ENCODE measurements around the gene HEPACAM2.
A peak's percentile ranks its signal among the peaks of the same experiment; 100 is the strongest.

Gene HEPACAM2

GRCh38 chr7:93226310-93226709, at the start of gene HEPACAM2:
TSS of gene HEPACAM2 (minus strand) at chr7:93226469.
- no peak for DNase-seq (ENCODE audit: low read depth in 1 of 2, low spot score in 1 of 2)

- DNase-seq (ENCODE audit: low read depth in 1 of 2, low spot score in 1 of 2) = no peak
Measured at GRCh38 chr7:93265220-93265619, 39.0 kb upstream of the HEPACAM2 start.

- DNase-seq (ENCODE audit: low read depth in 1 of 2, low spot score in 1 of 2) = no peak
Measured at GRCh38 chr7:93262535-93262934, 36.3 kb upstream of the HEPACAM2 start.

GRCh38 chr7:93258661-93259060, 32.4 kb upstream of the HEPACAM2 start:
- DNase-seq (ENCODE audit: low read depth in 1 of 2, low spot score in 1 of 2) = no peak

- no peak for DNase-seq (ENCODE audit: low read depth in 1 of 2, low spot score in 1 of 2)
Measured at GRCh38 chr7:93249491-93250148, 23.4 kb upstream of the HEPACAM2 start.

- DNase-seq (ENCODE audit: low read depth in 1 of 2, low spot score in 1 of 2) = no peak
Measured at GRCh38 chr7:93245525-93246432, 19.5 kb upstream of the HEPACAM2 start.

GRCh38 chr7:93242106-93242505, 15.8 kb upstream of the HEPACAM2 start:
- no peak for DNase-seq (ENCODE audit: low read depth in 1 of 2, low spot score in 1 of 2)

- no peak for DNase-seq (ENCODE audit: low read depth in 1 of 2, low spot score in 1 of 2)
Measured at GRCh38 chr7:93239824-93240223, 13.6 kb upstream of the HEPACAM2 start.

GRCh38 chr7:93238748-93239147, 12.5 kb upstream of the HEPACAM2 start:
- DNase-seq (ENCODE audit: low read depth in 1 of 2, low spot score in 1 of 2) = no peak

- DNase-seq (ENCODE audit: low read depth in 1 of 2, low spot score in 1 of 2) = no peak
Measured at GRCh38 chr7:93238131-93238530, 11.9 kb upstream of the HEPACAM2 start.

GRCh38 chr7:93235541-93235940, 9.3 kb upstream of the HEPACAM2 start:
- no peak for DNase-seq (ENCODE audit: low read depth in 1 of 2, low spot score in 1 of 2)

- DNase-seq (ENCODE audit: low read depth in 1 of 2, low spot score in 1 of 2) = no peak
Measured at GRCh38 chr7:93232673-93233018, 6.4 kb upstream of the HEPACAM2 start.

- peak; percentile 73 to 78 for DNase-seq (ENCODE audit: low read depth in 1 of 2, low spot score in 1 of 2)
Measured at GRCh38 chr7:93231799-93232672, 5.8 kb upstream of the HEPACAM2 start, which contains the start of gene VPS50. TSS of gene VPS50 (plus strand) at chr7:93232366. CDS start at chr7:93232468, 102 bp downstream.

- DNase-seq (ENCODE audit: low read depth in 1 of 2, low spot score in 1 of 2) = no peak
Measured at GRCh38 chr7:93231259-93231658, 5.0 kb upstream of the HEPACAM2 start.

GRCh38 chr7:93228302-93228701, 2.0 kb upstream of the HEPACAM2 start:
- DNase-seq (ENCODE audit: low read depth in 1 of 2, low spot score in 1 of 2) = no peak

GRCh38 chr7:93219868-93220267, 6.4 kb downstream of the HEPACAM2 start:
- DNase-seq (ENCODE audit: low read depth in 1 of 2, low spot score in 1 of 2) = no peak

- no peak for DNase-seq (ENCODE audit: low read depth in 1 of 2, low spot score in 1 of 2)
Measured at GRCh38 chr7:93218997-93219827, 7.1 kb downstream of the HEPACAM2 start.

- DNase-seq (ENCODE audit: low read depth in 1 of 2, low spot score in 1 of 2) = no peak
Measured at GRCh38 chr7:93212881-93213280, 13.4 kb downstream of the HEPACAM2 start.

- no peak for DNase-seq (ENCODE audit: low read depth in 1 of 2, low spot score in 1 of 2)
Measured at GRCh38 chr7:93211228-93211818, 14.9 kb downstream of the HEPACAM2 start.

- no peak for DNase-seq (ENCODE audit: low read depth in 1 of 2, low spot score in 1 of 2)
Measured at GRCh38 chr7:93205046-93205445, 21.2 kb downstream of the HEPACAM2 start.
